Measurements from ENCODE around the gene LAMTOR2. TPM values are rescaled to one million over a fixed set of nuclear protein-coding genes. Genes with fewer than 3 reads are reported as not detected.

Gene LAMTOR2
- total and polyA plus RNA-seq, 9 of the 15 experiments (the other 6 are each of a cell fraction or from before 2014, with no cell fraction given) = 39.0 to 161 (median 74.6) TPM

GRCh38 chr1:156053768-156054499, 648 bp upstream of the LAMTOR2 start, which contains the start of gene UBQLN4 (continued):
- TF ChIP-seq ZNF407 (IDR thresholded peaks at IDR 0.05; ENCODE audit: low read depth) (no peak), GTF2E2 (tag; IDR thresholded peaks at IDR 0.05) (no peak; the same call in 1 of the 2 replicates), MAFK (IDR thresholded peaks at IDR 0.05; ENCODE audit: low read length) (no peak), CBX5 (IDR thresholded peaks at IDR 0.05; ENCODE audit: borderline replicate concordance, low read depth) (no peak), ARID1B (IDR thresholded peaks at IDR 0.05) (0 out of 2 replicates have a peak, but pooled peaks have one; percentile 11), POLR2H (tag; IDR thresholded peaks at IDR 0.05; ENCODE audit: low read depth) (0 out of 2 replicates have a peak, but pooled peaks have one; percentile 12), ILF3 (IDR thresholded peaks at IDR 0.05; ENCODE audit: borderline replicate concordance) (no peak), CCNT2 (IDR thresholded peaks at IDR 0.05; ENCODE audit: borderline replicate concordance, extremely low read depth, insufficient read length, low read depth, low read length) (peak; percentile 70), SAP30 (IDR thresholded peaks at IDR 0.05; ENCODE audit: borderline replicate concordance, insufficient read depth, low read depth, low read length, poor library complexity, severe bottlenecking) (peak; percentile 27), TCF7 (IDR thresholded peaks at IDR 0.05; ENCODE audit: borderline replicate concordance) (no peak), ZNF282 (CRISPR knock-in tag; IDR thresholded peaks at IDR 0.05) (no peak), ADNP (tag; IDR thresholded peaks at IDR 0.05) (no peak), ZNF436 (CRISPR knock-in tag; IDR thresholded peaks at IDR 0.05) (no peak)
- TF ChIP-seq, protein P1, sequence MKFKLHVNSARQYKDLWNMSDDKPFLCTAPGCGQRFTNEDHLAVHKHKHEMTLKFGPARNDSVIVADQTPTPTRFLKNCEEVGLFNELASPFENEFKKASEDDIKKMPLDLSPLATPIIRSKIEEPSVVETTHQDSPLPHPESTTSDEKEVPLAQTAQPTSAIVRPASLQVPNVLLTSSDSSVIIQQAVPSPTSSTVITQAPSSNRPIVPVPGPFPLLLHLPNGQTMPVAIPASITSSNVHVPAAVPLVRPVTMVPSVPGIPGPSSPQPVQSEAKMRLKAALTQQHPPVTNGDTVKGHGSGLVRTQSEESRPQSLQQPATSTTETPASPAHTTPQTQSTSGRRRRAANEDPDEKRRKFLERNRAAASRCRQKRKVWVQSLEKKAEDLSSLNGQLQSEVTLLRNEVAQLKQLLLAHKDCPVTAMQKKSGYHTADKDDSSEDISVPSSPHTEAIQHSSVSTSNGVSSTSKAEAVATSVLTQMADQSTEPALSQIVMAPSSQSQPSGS (CRISPR knock-in tag; IDR thresholded peaks at IDR 0.05) = no peak
